Ishikawa (cell line): ENCODE measurements around the gene ZNHIT3.

Source experiments
- CEBPB ChIP-seq: IDR thresholded peaks from 2 replicates; pipeline ENCODE4 v1.6.1; 2012
- CREB1 ChIP-seq: IDR thresholded peaks from 2 replicates; pipeline ENCODE4 v1.6.1; 2012; ENCODE audit warnings: low read depth
- EGR1 ChIP-seq: IDR thresholded peaks from 2 replicates; pipeline ENCODE4 v1.6.1; 2012
- EP300 ChIP-seq: IDR thresholded peaks from 2 replicates; pipeline ENCODE4 v1.6.1; 2012; ENCODE audit warnings: borderline replicate concordance
- FOXM1 ChIP-seq: IDR thresholded peaks from 2 replicates; pipeline ENCODE4 v1.6.1; 2012; ENCODE audit warnings: low read depth, borderline replicate concordance
- NFIC ChIP-seq: IDR thresholded peaks from 2 replicates; pipeline ENCODE4 v1.6.1; 2012
- RAD21 ChIP-seq: IDR thresholded peaks from 2 replicates; pipeline ENCODE4 v1.6.1; 2012; ENCODE audit warnings: low read depth
- REST ChIP-seq: IDR thresholded peaks from 2 replicates; pipeline ENCODE4 v1.6.1; 2012; ENCODE audit warnings: low read depth, mild to moderate bottlenecking
- TAF1 ChIP-seq: IDR thresholded peaks from 2 replicates; pipeline ENCODE4 v1.6.1; 2012; ENCODE audit warnings: low read depth, mild to moderate bottlenecking
- TCF12 ChIP-seq: IDR thresholded peaks from 2 replicates; pipeline ENCODE4 v1.6.1; 2012; ENCODE audit warnings: low read depth
- TEAD4 ChIP-seq: IDR thresholded peaks from 2 replicates; pipeline ENCODE4 v1.6.1; 2012
- USF1 ChIP-seq: IDR thresholded peaks from 2 replicates; pipeline ENCODE4 v1.6.1; 2012
- YY1 ChIP-seq: IDR thresholded peaks from 2 replicates; pipeline ENCODE4 v1.6.1; 2012; ENCODE audit warnings: low read depth
- ZBTB7A ChIP-seq: IDR thresholded peaks from 2 replicates; pipeline ENCODE4 v1.6.1; 2012; ENCODE audit warnings: low read depth
- TF ChIP-seq, protein P1 (sequence below): IDR thresholded peaks from 2 replicates; pipeline ENCODE4 v1.6.1; 2012

ZNHIT3 gene

GRCh38 chr17:36463916-36464764 is 22.3 kb upstream of the ZNHIT3 start:
- TF ChIP-seq NFIC (peak; percentile 25; the same call in 1 of the 2 replicates), EGR1 (no peak), YY1 (0 out of 2 replicates have a peak, but pooled peaks have one; percentile 32), REST (peak; percentile 96)
- TF ChIP-seq, protein P1, sequence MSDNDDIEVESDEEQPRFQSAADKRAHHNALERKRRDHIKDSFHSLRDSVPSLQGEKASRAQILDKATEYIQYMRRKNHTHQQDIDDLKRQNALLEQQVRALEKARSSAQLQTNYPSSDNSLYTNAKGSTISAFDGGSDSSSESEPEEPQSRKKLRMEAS: peak; percentile 64

DNA sequence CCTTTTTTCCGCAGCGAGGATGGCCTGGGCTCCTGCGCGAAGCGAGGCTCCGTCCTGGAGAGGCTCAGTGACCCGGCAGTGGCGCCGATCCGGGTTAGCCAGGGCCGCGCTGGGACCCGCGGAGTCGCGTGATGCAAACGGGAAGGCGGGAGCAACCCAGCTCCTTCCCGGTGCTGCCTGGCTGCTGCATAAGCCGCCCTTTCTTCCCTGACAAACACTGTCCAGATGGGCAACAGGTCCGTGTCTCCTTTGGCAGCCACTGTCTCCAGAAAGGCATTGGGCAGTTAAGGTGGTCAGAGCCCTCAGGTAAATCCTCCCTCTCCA is 21.8 kb upstream of the ZNHIT3 start:
- no peak for TF ChIP-seq YY1
- no peak for TF ChIP-seq TCF12
- TF ChIP-seq REST: no peak
- TF ChIP-seq TEAD4: no peak
- TF ChIP-seq RAD21: no peak
- no peak for TF ChIP-seq TAF1
- no peak for TF ChIP-seq USF1

GRCh38 chr17:36468903-36469635 is 17.4 kb upstream of the ZNHIT3 start:
- TF ChIP-seq YY1 (no peak), EP300 (no peak), FOXM1 (no peak), TEAD4 (no peak), TAF1 (no peak), REST (no peak)
- TF ChIP-seq, protein P1: no peak

GRCh38 chr17:36469733-36470132 is 16.7 kb upstream of the ZNHIT3 start:
- TF ChIP-seq REST (no peak), EGR1 (no peak), TEAD4 (no peak), NFIC (no peak), TCF12 (no peak), CREB1 (no peak), TAF1 (no peak), YY1 (no peak), USF1 (no peak), RAD21 (no peak), EP300 (no peak), CEBPB (no peak), ZBTB7A (no peak), FOXM1 (no peak)
- TF ChIP-seq, protein P1: no peak
